Esophagus (tissue), 2 donors: ENCODE measurements around the gene PDGFRB. TPM values are rescaled to one million over a fixed set of nuclear protein-coding genes. Genes with fewer than 3 reads are reported as not detected.

Experiments used
- H3K27ac ChIP-seq, 2 donors: one replicate each; pipeline ENCODE4 v1.5.1; 2013; ENCODE audit warnings: low read depth in 2 of 2, mild to moderate bottlenecking in 2 of 2, inconsistent platforms in 1 of 2, low read length in 1 of 2, moderate library complexity in 1 of 2
- H3K27me3 ChIP-seq, 2 donors: one replicate each; pipeline ENCODE4 v1.6.1; 2013; ENCODE audit warnings: low read length in 2 of 2, control low read depth in 1 of 2, mild to moderate bottlenecking in 1 of 2; ENCODE audit not compliant: insufficient read depth in 2 of 2, control insufficient read depth in 1 of 2
- H3K36me3 ChIP-seq, 2 donors: one replicate each; pipeline ENCODE4 v1.6.1; 2013; ENCODE audit warnings: low read length in 1 of 2; ENCODE audit not compliant: control insufficient read depth in 2 of 2, insufficient read depth in 2 of 2
- H3K4me1 ChIP-seq, 2 donors: one replicate each; pipeline ENCODE4 v1.6.1; 2013; ENCODE audit warnings: low read length in 1 of 2; ENCODE audit not compliant: control insufficient read depth in 2 of 2, insufficient read depth in 2 of 2
- H3K4me3 ChIP-seq, 2 donors: one replicate each; pipeline ENCODE4 v1.5.1; 2013; ENCODE audit warnings: low read length in 2 of 2, mild to moderate bottlenecking in 2 of 2, low read depth in 1 of 2, moderate library complexity in 1 of 2
- H3K9me3 ChIP-seq, 2 donors: one replicate each; pipeline ENCODE4 v1.6.1; 2013; ENCODE audit warnings: mild to moderate bottlenecking in 2 of 2, low read depth in 1 of 2, low read length in 1 of 2, moderate library complexity in 1 of 2; ENCODE audit not compliant: control insufficient read depth in 2 of 2, insufficient read depth in 1 of 2
- WGBS, 2 donors: extraction: QIAGEN DNeasy Blood & Tissue Kit; methylation state at CpG; one replicate each; pipeline ENCODE4 v1.1.7; 2013; 5-methylcytosine and 5-hydroxymethylcytosine counted together
- polyA plus RNA-seq, 2 donors: library from polyadenylated mRNA; stranded (reverse); fragments of 200-250 nt; gene quantifications; one replicate each; pipeline ENCODE4 v1.2.3, GENCODE V29; 2013
- donor health status: healthy with polysubstance abuse.
- donor health status: Bipolar disorder and iron deficiency.

The PDGFRB gene
- polyA plus RNA-seq, 2 donors = 7.9 to 9.6 TPM

GRCh38 chr5:150113047-150113744, 42.4 kb downstream of the PDGFRB start:
- Histone ChIP-seq H3K27me3 (no peaks in the 10 kb centered on the region), H3K4me3 (no peak overlapping the region), H3K9me3 (no peaks in the 10 kb centered on the region), H3K4me1 (peaks cover 0 to 2% of the 10 kb centered on the region in 2 donors), H3K27ac (no peak overlapping the region), H3K36me3 (peaks cover 0 to 4% of the 10 kb centered on the region in 2 donors)
- 54 to 55% methylated on average over 16 to 18 of the region's 18 CpGs for WGBS, 2 donors

- H3K4me1 ChIP-seq = peaks cover 0 to 2% of the 10 kb centered on the region in 2 donors
- whole genome bisulfite sequencing, 2 donors = 57% methylated on average over 6 of the region's 6 CpGs
- no peak overlapping the region for H3K27ac ChIP-seq
These were observed 43.2 kb downstream of the PDGFRB start for GRCh38 chr5:150112201-150113046.

GRCh38 chr5:150111122-150111521, 44.5 kb downstream of the PDGFRB start:
- Histone ChIP-seq H3K27ac (no peak overlapping the region), H3K4me1 (peaks cover 0 to 2% of the 10 kb centered on the region in 2 donors), H3K36me3 (no peaks in the 10 kb centered on the region), H3K4me3 (no peak overlapping the region), H3K27me3 (no peaks in the 10 kb centered on the region), H3K9me3 (no peaks in the 10 kb centered on the region)
- WGBS, 2 donors = 81% methylated on average over 8 of the region's 8 CpGs

More at GRCh38 chr5:150112201-150113046, 43.2 kb downstream of the PDGFRB start:
- Histone ChIP-seq H3K4me3 (no peak overlapping the region), H3K27me3 (no peaks in the 10 kb centered on the region), H3K36me3 (no peaks in the 10 kb centered on the region), H3K9me3 (no peaks in the 10 kb centered on the region)

GRCh38 chr5:150109921-150110320, 45.7 kb downstream of the PDGFRB start:
- Histone ChIP-seq H3K27me3 (no peaks in the 10 kb centered on the region), H3K36me3 (no peaks in the 10 kb centered on the region), H3K4me1 (peaks cover 0 to 2% of the 10 kb centered on the region in 2 donors), H3K27ac (no peak overlapping the region), H3K4me3 (no peak overlapping the region), H3K9me3 (no peaks in the 10 kb centered on the region)
- WGBS, 2 donors = 59 to 64% methylated on average over 4 of the region's 4 CpGs

- no peaks in the 10 kb centered on the region for H3K36me3 ChIP-seq
- H3K9me3 ChIP-seq = no peaks in the 10 kb centered on the region
- H3K4me1 ChIP-seq = peaks cover 0 to 2% of the 10 kb centered on the region in 2 donors
- H3K27ac ChIP-seq = no peak overlapping the region
- no peak overlapping the region for H3K4me3 ChIP-seq
- H3K27me3 ChIP-seq = no peaks in the 10 kb centered on the region
- WGBS, 2 donors = 77 to 88% methylated on average over 11 of the region's 11 CpGs
These were observed 46.7 kb downstream of the PDGFRB start for GRCh38 chr5:150108711-150109514.

- no peaks in the 10 kb centered on the region for H3K27me3 ChIP-seq
- WGBS, 2 donors = 82% methylated on average over 4 of the region's 4 CpGs
- no peak overlapping the region for H3K4me3 ChIP-seq
- H3K4me1 ChIP-seq = no peaks in the 10 kb centered on the region
- no peaks in the 10 kb centered on the region for H3K36me3 ChIP-seq
- no peaks in the 10 kb centered on the region for H3K9me3 ChIP-seq
- no peak overlapping the region for H3K27ac ChIP-seq
These were observed 47.7 kb downstream of the PDGFRB start for GRCh38 chr5:150107909-150108447.

- H3K27ac ChIP-seq = no peak overlapping the region
- H3K36me3 ChIP-seq = no peaks in the 10 kb centered on the region
- H3K4me1 ChIP-seq = no peaks in the 10 kb centered on the region
- H3K4me3 ChIP-seq = no peak overlapping the region
- no peaks in the 10 kb centered on the region for H3K27me3 ChIP-seq
- H3K9me3 ChIP-seq = no peaks in the 10 kb centered on the region
- WGBS, 2 donors = 72 to 75% methylated on average over 4 of the region's 4 CpGs
These were observed 48.8 kb downstream of the PDGFRB start for GRCh38 chr5:150106674-150107426.

GRCh38 chr5:150105928-150106615, 49.6 kb downstream of the PDGFRB start:
- Histone ChIP-seq H3K4me3 (no peak overlapping the region), H3K27ac (no peak overlapping the region), H3K36me3 (no peaks in the 10 kb centered on the region), H3K9me3 (no peaks in the 10 kb centered on the region), H3K4me1 (no peaks in the 10 kb centered on the region), H3K27me3 (no peaks in the 10 kb centered on the region)
- 87 to 90% methylated on average over 7 of the region's 7 CpGs for WGBS, 2 donors
